Suprapubic skin (tissue), 4 donors: Measurements from ENCODE around the gene PTPRCAP. TPM values are rescaled to one million over a fixed set of nuclear protein-coding genes. Genes with fewer than 3 reads are reported as not detected.
A peak's percentile ranks its signal among the peaks of the same experiment; 100 is the strongest.

Experiments
- DNase-seq, 2 donors: peaks; one replicate each; pipeline ENCODE4 v3.0.0-alpha.2; 2019; ENCODE audit warnings: low spot score in 2 of 2
- H3K27ac ChIP-seq: fragments of 200-600 bp; sonication (generic); one replicate; pipeline ENCODE4 v1.5.1; 2019
- H3K27me3 ChIP-seq: fragments of 200-600 bp; sonication (generic); one replicate; pipeline ENCODE4 v1.5.1; 2019
- H3K36me3 ChIP-seq: fragments of 200-600 bp; sonication (generic); one replicate; pipeline ENCODE4 v1.5.1; 2019
- H3K4me1 ChIP-seq: fragments of 200-600 bp; sonication (generic); one replicate; pipeline ENCODE4 v1.5.1; 2019
- H3K4me3 ChIP-seq: fragments of 200-600 bp; sonication (generic); one replicate; pipeline ENCODE4 v1.5.1; 2019; ENCODE audit warnings: mild to moderate bottlenecking
- H3K9me3 ChIP-seq: fragments of 200-600 bp; sonication (generic); one replicate; pipeline ENCODE4 v1.5.1; 2019
- CTCF ChIP-seq, 2 donors: fragments of 200-600 bp in 1 of 2; fragments of 450-650 bp in 1 of 2; sonication (generic) in 1 of 2; IDR thresholded peaks; one replicate each; pipeline ENCODE4 v1.5.1; 2016 to 2019; ENCODE audit warnings: antibody characterized with exemption in 2 of 2, mild to moderate bottlenecking in 1 of 2, moderate library complexity in 1 of 2
- EP300 ChIP-seq: sonication (generic); formaldehyde crosslinking; IDR thresholded peaks from one replicate; pipeline ENCODE4 v1.6.1; 2017; ENCODE audit warnings: antibody characterized with exemption
- POLR2A ChIP-seq, 2 donors: fragments of 450-650 bp; IDR thresholded peaks; one replicate each; pipeline ENCODE4 v1.6.1; 2017; ENCODE audit warnings: antibody characterized with exemption in 2 of 2, mild to moderate bottlenecking in 2 of 2, moderate library complexity in 2 of 2
- POLR2AphosphoS5 ChIP-seq, 3 donors: sonication (generic); formaldehyde crosslinking; IDR thresholded peaks; one replicate each; pipeline ENCODE4 v1.6.1; 2017; ENCODE audit warnings: antibody characterized with exemption in 3 of 3
- WGBS: methylation state at CpG from one replicate; pipeline ENCODE4 v1.1.5; 2018; 5-methylcytosine and 5-hydroxymethylcytosine counted together
- total RNA-seq, 4 donors: library from RNA; depleted of rRNA; stranded (reverse); fragments of >200 nt; gene quantifications; one replicate each; pipeline ENCODE4 v1.1.0, GENCODE V29; 2016

Gene PTPRCAP
- total RNA-seq, 4 donors from 2014 or later: 0.59 to 4.3 (median 2.0) TPM

- no peak for TF ChIP-seq EP300
- no peak for TF ChIP-seq CTCF (IDR thresholded peaks at IDR 0.05)
- no peak for TF ChIP-seq POLR2A (IDR thresholded peaks at IDR 0.05)
- no peak for TF ChIP-seq POLR2AphosphoS5 (IDR thresholded peaks at IDR 0.05)
- DNase-seq: peak; percentile 54 to 59
- Histone ChIP-seq H3K9me3 (no peaks in the 10 kb centered on the region), H3K4me1 (no peaks in the 10 kb centered on the region), H3K27ac (no peak overlapping the region), H3K27me3 (no peaks in the 10 kb centered on the region), H3K4me3 (no peak overlapping the region), H3K36me3 (no peaks in the 10 kb centered on the region)
- WGBS: 93% methylated on average over 19 of the region's 25 CpGs
Measured at GRCh38 chr11:67450796-67451657, 13.5 kb upstream of the PTPRCAP start.

DNA sequence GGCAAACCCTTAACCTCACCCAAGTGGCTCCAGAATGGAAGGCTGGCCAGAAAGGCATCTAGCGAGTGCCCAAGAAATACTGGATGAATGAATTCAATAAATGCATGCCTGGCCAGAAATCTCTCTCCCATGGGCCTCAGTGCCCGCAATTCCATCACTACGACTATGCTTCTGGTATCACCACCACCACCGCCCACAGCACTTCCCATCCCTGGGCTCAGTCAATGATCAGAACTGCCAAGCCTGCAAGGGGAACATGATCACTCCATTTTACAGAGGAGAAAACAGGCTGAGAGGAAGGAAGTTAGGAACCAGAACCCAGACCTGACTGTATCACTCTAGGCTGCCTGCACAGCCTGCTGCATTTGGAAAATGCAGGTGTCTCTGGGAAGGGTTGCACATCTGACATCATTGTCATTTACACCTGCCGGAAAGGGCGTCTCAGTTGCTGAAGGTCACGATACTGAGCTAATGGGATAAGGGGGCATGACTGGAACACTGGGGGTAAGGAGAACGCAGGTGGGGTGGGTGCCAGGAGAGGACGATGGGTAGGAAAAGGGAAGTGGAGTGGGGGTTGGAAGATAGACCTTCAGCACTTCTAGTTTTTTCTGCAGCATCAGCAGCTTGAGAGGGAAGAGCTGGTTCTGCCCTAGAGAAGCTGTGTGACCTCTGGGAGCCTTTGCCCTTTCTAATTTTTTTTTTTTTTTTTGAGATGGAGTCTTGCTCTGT, 11.8 kb upstream of the PTPRCAP start:
- no peaks in the 10 kb centered on the region for H3K36me3 ChIP-seq
- H3K27me3 ChIP-seq: no peaks in the 10 kb centered on the region
- H3K27ac ChIP-seq: no peak overlapping the region
- DNase-seq: peak in 1 of 2 donors; percentile 58
- 81% methylated on average over 9 of the region's 9 CpGs for WGBS
- TF ChIP-seq CTCF (IDR thresholded peaks at IDR 0.05): no peak
- TF ChIP-seq POLR2A (IDR thresholded peaks at IDR 0.05): no peak
- no peak for TF ChIP-seq POLR2AphosphoS5 (IDR thresholded peaks at IDR 0.05)
- no peak for TF ChIP-seq EP300
- H3K9me3 ChIP-seq: no peaks in the 10 kb centered on the region
- peaks cover 5% of the 10 kb centered on the region for H3K4me1 ChIP-seq
- no peak overlapping the region for H3K4me3 ChIP-seq

- H3K27me3 ChIP-seq: no peaks in the 10 kb centered on the region
- H3K9me3 ChIP-seq: no peaks in the 10 kb centered on the region
- H3K4me1 ChIP-seq: peaks cover 8% of the 10 kb centered on the region
- H3K4me3 ChIP-seq: no peak overlapping the region
- H3K36me3 ChIP-seq: no peaks in the 10 kb centered on the region
- no peak overlapping the region for H3K27ac ChIP-seq
- 94% methylated on average over 7 of the region's 7 CpGs for WGBS
- DNase-seq: no peak
- TF ChIP-seq POLR2AphosphoS5 (IDR thresholded peaks at IDR 0.05) (no peak), POLR2A (IDR thresholded peaks at IDR 0.05) (no peak), EP300 (no peak), CTCF (IDR thresholded peaks at IDR 0.05) (no peak)
Measured at GRCh38 chr11:67448220-67448609, 10.7 kb upstream of the PTPRCAP start.

DNA sequence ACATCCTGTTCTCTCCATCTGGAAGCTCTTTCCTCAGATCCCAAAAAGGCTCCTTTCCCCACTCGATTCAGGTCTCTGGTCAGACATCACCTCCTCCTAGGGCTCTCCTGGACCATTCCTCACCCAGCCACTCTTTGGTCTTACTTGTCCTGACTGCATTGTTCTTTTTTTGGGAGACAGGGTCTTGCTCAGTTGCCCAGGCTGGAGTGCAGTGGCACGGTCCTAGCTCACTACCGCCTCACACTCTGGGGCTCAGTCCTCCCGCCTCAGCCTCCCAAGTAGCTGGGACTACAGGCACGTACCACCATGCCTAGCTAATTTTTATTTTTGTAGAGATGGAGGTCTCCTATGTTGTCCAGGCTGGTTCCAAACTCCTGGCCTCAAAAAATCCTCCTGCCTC, 8.0 kb upstream of the PTPRCAP start:
- Histone ChIP-seq H3K27ac (no peak overlapping the region), H3K4me1 (peaks cover 34% of the 10 kb centered on the region), H3K27me3 (no peaks in the 10 kb centered on the region), H3K36me3 (peaks cover 15% of the 10 kb centered on the region), H3K9me3 (no peaks in the 10 kb centered on the region), H3K4me3 (no peak overlapping the region)
- no peak for DNase-seq
- TF ChIP-seq CTCF (IDR thresholded peaks at IDR 0.05): no peak
- no peak for TF ChIP-seq POLR2A (IDR thresholded peaks at IDR 0.05)
- no peak for TF ChIP-seq POLR2AphosphoS5 (IDR thresholded peaks at IDR 0.05)
- TF ChIP-seq EP300: no peak
- WGBS: 94% methylated on average over 5 of the region's 5 CpGs
